ENCODE results near the gene CREBL2.

Gene CREBL2

GRCh38 chr12:12681061-12681765 lies 69.5 kb downstream of the CREBL2 start:
- no peak for DNase-seq (ENCODE audit: low read depth)

- no peak for DNase-seq (ENCODE audit: low read depth)
These were observed 70.6 kb downstream of the CREBL2 start for GRCh38 chr12:12682284-12682683.

GRCh38 chr12:12683136-12683697 lies 71.5 kb downstream of the CREBL2 start:
- DNase-seq (ENCODE audit: low read depth) = no peak

GRCh38 chr12:12683725-12684124 lies 72.0 kb downstream of the CREBL2 start:
- no peak for DNase-seq (ENCODE audit: low read depth)

GRCh38 chr12:12684375-12685106 lies 72.9 kb downstream of the CREBL2 start:
- no peak for DNase-seq (ENCODE audit: low read depth)

- DNase-seq (ENCODE audit: low read depth) = no peak
These were observed 73.6 kb downstream of the CREBL2 start for GRCh38 chr12:12685305-12685704.

GRCh38 chr12:12686472-12686871 lies 74.8 kb downstream of the CREBL2 start:
- no peak for DNase-seq (ENCODE audit: low read depth)

- peak; percentile 43 for DNase-seq (ENCODE audit: low read depth)
These were observed 75.2 kb downstream of the CREBL2 start for GRCh38 chr12:12686925-12687324.

- DNase-seq (ENCODE audit: low read depth) = no peak
These were observed 78.1 kb downstream of the CREBL2 start for GRCh38 chr12:12689647-12690300.

GRCh38 chr12:12691549-12691948 lies 79.9 kb downstream of the CREBL2 start:
- DNase-seq (ENCODE audit: low read depth) = no peak

- no peak for DNase-seq (ENCODE audit: low read depth)
These were observed 81.5 kb downstream of the CREBL2 start for GRCh38 chr12:12693111-12693671.
